Parathyroid adenoma (tissue), 2 donors: ENCODE data around the gene EDIL3.

ENCODE experiments used
- H2AFZ ChIP-seq: fragments of 300-600 bp; sonication (generic); one replicate; pipeline ENCODE4 v1.7.0; 2017; ENCODE audit warnings: antibody characterized with exemption, mild to moderate bottlenecking
- H3K27ac ChIP-seq: fragments of 300-600 bp; sonication (generic); one replicate; pipeline ENCODE4 v1.7.0; 2017
- H3K27me3 ChIP-seq: fragments of 300-600 bp; sonication (generic); one replicate; pipeline ENCODE4 v1.7.0; 2017; ENCODE audit warnings: low read length; ENCODE audit not compliant: control insufficient read depth, insufficient read depth
- H3K36me3 ChIP-seq: fragments of 300-600 bp; sonication (generic); one replicate; pipeline ENCODE4 v1.7.0; 2017; ENCODE audit warnings: low read length; ENCODE audit not compliant: control insufficient read depth, insufficient read depth
- H3K4me1 ChIP-seq: fragments of 300-600 bp; sonication (generic); one replicate; pipeline ENCODE4 v1.7.0; 2017; ENCODE audit warnings: control low read depth
- H3K4me2 ChIP-seq: fragments of 300-600 bp; sonication (generic); one replicate; pipeline ENCODE4 v1.7.0; 2017; ENCODE audit warnings: low read length
- H3K4me3 ChIP-seq: fragments of 300-600 bp; sonication (generic); one replicate; pipeline ENCODE4 v1.7.0; 2017; ENCODE audit warnings: low read depth, low read length
- H3K79me2 ChIP-seq: fragments of 300-600 bp; sonication (generic); one replicate; pipeline ENCODE4 v1.7.0; 2017; ENCODE audit warnings: control low read depth
- H3K9ac ChIP-seq: fragments of 300-600 bp; sonication (generic); one replicate; pipeline ENCODE4 v1.7.0; 2017; ENCODE audit warnings: mild to moderate bottlenecking
- H3K9me3 ChIP-seq: fragments of 300-600 bp; sonication (generic); one replicate; pipeline ENCODE4 v1.7.0; 2017; ENCODE audit warnings: low read length; ENCODE audit not compliant: control insufficient read depth
- CTCF ChIP-seq: fragments of 300-600 bp; sonication (generic); IDR thresholded peaks from one replicate; pipeline ENCODE4 v1.7.0; 2017; ENCODE audit warnings: antibody characterized with exemption, mild to moderate bottlenecking
- donor health status: primary hyperparathyroidism.

The EDIL3 gene

DNA sequence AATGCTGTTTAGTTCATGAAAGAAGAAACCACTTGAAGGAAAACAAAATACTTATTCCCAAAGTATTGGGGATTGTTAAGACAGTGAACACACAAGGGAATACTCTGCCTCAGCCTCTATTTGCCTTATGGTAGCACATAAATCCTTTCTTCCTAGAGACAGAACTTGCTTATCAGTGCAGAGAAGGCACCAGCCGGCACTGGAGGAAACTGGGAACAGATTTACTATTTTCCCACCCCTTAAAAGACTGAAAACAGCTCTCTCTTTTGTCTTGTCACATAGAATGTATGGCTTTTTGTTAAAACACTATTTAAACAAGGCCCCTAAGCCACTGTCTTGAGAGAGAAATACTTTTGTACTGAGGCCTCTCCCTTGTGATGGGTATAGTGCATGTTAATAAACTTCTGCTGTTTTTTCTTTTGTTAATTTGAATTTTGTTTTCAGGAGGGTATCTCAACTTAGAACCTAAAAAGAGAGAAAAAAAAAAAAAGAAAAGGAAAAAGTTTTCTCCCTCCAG lies 40.7 kb upstream of the EDIL3 start:
- Histone ChIP-seq H3K36me3 (no peaks in the 10 kb centered on the region), H2AFZ (no peak overlapping the region), H3K4me2 (no peak overlapping the region), H3K4me3 (no peak overlapping the region), H3K27me3 (no peaks in the 10 kb centered on the region), H3K4me1 (no peaks in the 10 kb centered on the region), H3K79me2 (no peaks in the 10 kb centered on the region), H3K27ac (no peak overlapping the region), H3K9ac (no peak overlapping the region), H3K9me3 (no peaks in the 10 kb centered on the region)
- no peak for TF ChIP-seq CTCF

GRCh38 chr5:84419742-84420141 lies 35.1 kb upstream of the EDIL3 start:
- H2AFZ ChIP-seq = no peak overlapping the region
- H3K9ac ChIP-seq = no peak overlapping the region
- H3K9me3 ChIP-seq = no peaks in the 10 kb centered on the region
- H3K4me1 ChIP-seq = no peaks in the 10 kb centered on the region
- H3K27me3 ChIP-seq = no peaks in the 10 kb centered on the region
- H3K79me2 ChIP-seq = no peaks in the 10 kb centered on the region
- H3K36me3 ChIP-seq = no peaks in the 10 kb centered on the region
- no peak overlapping the region for H3K4me2 ChIP-seq
- no peak for TF ChIP-seq CTCF
- no peak overlapping the region for H3K27ac ChIP-seq
- H3K4me3 ChIP-seq = no peak overlapping the region

DNA sequence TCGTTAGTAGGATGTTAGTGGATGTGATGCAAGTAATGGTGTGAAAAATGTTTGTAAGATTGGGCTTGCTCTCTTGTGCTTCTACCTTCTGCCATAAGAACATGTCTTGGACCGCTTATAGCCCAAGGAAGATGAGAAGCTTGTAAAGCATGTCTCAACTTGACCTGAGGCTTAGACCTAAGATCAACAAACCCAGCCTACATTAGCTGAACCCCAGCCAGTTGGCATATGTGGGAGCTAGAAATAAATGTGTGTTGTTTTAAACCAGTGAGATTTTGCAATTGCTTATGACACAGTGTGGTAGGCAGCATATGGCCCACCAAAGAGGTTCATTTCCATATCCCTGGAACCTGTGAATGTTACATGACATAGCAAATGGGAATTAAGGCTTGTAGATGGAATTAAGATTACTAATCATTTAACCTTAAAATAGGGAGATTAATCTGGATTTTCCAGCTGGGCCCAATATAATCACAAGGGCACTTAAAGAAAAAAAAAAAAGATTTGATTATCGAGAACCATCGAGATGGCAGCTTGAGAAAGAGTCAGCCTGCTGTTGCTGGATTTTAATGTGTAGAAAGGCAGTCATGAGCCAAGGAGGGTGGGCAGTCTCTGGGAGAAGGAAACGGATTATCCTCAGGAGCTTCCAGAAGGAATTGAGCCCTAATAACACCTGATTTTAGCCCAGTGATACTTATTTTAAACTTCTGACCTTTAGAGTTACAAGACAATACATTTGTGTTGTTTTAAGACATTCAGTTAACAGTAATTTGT lies 27.3 kb upstream of the EDIL3 start:
- Histone ChIP-seq H2AFZ (no peak overlapping the region), H3K4me2 (no peak overlapping the region), H3K4me3 (no peak overlapping the region), H3K4me1 (no peaks in the 10 kb centered on the region), H3K27ac (no peak overlapping the region), H3K36me3 (no peaks in the 10 kb centered on the region), H3K79me2 (no peaks in the 10 kb centered on the region), H3K27me3 (no peaks in the 10 kb centered on the region), H3K9me3 (no peaks in the 10 kb centered on the region), H3K9ac (no peak overlapping the region)
- no peak for TF ChIP-seq CTCF

DNA sequence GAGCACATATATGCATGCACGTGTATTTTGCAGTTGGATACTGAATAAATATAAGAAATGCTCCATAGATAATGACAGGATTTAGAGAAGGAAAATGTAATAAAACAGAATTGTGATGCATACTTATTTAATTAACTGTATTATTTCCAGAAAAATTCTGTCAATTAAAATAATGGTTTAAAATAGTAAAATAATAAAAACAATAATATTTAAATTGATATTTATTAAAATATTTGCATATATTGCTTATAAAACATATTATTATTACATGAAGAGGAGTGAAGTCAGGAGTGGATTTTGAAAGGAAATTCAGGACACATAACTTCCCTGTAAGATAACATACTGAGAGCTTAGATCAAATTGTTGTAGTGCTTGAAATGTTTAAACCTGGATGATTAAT lies 21.4 kb upstream of the EDIL3 start:
- Histone ChIP-seq H3K4me1 (no peaks in the 10 kb centered on the region), H3K9me3 (no peaks in the 10 kb centered on the region), H3K4me2 (no peak overlapping the region), H3K4me3 (no peak overlapping the region), H3K79me2 (no peaks in the 10 kb centered on the region), H3K27ac (no peak overlapping the region), H3K27me3 (no peaks in the 10 kb centered on the region), H3K9ac (no peak overlapping the region), H2AFZ (no peak overlapping the region), H3K36me3 (no peaks in the 10 kb centered on the region)
- no peak for TF ChIP-seq CTCF

GRCh38 chr5:84403773-84404172 lies 19.1 kb upstream of the EDIL3 start:
- Histone ChIP-seq H3K27me3 (no peaks in the 10 kb centered on the region), H3K4me1 (no peaks in the 10 kb centered on the region), H3K4me2 (no peak overlapping the region), H3K36me3 (no peaks in the 10 kb centered on the region), H2AFZ (no peak overlapping the region), H3K9me3 (no peaks in the 10 kb centered on the region), H3K79me2 (no peaks in the 10 kb centered on the region), H3K9ac (no peak overlapping the region), H3K4me3 (no peak overlapping the region), H3K27ac (no peak overlapping the region)
- no peak for TF ChIP-seq CTCF
